HG03135 (cell line): ENCODE results near the gene ULK4.
A peak's percentile ranks its signal among the peaks of the same experiment; 100 is the strongest.
"Not testable (repeated sequence)": the region's sequence is repeated elsewhere in the genome, so short reads cannot be mapped to it uniquely, and the experiment has no call there.

Experiments
- ATAC-seq: cut with Tn5 transposase; IDR thresholded peaks from one replicate; pipeline ENCODE4 v1.9.1; 2021; ENCODE audit warnings: mild to moderate bottlenecking, moderate library complexity; ENCODE audit not compliant: unreplicated experiment

ULK4 gene

DNA sequence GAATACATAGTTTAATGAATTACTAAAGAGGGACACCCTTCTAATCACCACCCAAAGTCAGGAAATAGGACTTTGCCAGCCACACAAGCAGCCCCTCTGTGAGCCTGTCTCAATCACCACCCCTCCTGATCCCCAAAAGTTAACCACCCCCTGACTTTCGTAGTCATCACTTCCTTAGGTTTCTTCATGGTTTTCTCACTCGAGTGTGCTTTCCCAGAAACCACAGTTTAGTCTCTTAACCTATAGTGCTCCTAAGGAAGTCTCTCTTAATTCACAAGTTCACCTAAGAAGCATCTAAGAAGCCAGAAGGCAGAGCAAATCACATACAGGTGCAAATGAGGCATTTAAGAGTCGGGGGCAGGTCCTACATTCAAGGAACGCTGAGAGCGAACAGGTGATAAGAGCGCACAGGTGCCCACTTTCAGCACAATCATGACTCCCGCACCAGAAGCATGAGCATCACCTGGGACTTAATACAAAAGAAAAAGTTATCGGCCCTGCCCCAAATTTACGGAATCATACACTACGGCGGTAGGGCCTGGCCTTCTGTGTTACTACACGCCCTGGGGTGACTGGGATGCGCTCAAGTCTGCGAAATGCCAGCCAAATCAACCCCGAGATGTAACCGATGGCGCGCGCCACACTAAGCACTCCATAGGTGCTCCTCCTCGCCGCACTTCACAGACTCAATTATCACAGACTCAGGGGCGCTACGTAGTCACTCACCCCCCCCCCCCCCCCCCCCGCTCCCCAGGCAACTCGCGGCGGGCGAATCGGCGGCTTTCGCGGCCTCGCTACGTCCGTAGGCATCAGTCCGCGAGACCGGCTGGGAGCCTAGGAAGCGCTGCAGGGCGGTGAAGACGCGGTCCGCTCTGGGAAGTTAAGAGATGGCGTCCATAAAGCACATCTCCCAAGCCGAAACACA lies 815 bp downstream of the ULK4 start:
- peak; percentile 17 for ATAC-seq

- ATAC-seq, result no peak
These were observed 5.3 kb downstream of the ULK4 start for GRCh38 chr3:41956574-41956973.

GRCh38 chr3:41955192-41955591 lies 6.7 kb downstream of the ULK4 start:
- ATAC-seq, result no peak

- no peak for ATAC-seq
These were observed 18.5 kb downstream of the ULK4 start for GRCh38 chr3:41943311-41943843.

DNA sequence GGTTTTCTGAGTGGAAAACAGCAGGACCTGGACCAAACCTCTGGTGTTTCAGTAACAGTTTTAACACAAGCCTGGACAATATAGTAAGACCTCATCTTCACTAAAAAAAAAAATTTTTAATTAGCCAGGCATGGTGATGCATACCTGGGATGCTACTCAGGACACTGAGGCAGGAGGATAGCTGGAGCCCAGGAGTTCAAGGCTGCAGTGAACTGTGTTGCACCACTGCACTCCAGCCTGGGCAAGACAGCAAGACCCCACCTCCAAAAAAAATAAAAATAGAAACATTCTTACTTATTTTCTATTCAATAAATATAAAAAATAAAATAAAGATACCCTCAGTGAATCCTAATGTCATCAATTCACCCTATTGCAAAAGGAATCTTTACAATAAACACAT lies 21.5 kb downstream of the ULK4 start:
- no peak for ATAC-seq

DNA sequence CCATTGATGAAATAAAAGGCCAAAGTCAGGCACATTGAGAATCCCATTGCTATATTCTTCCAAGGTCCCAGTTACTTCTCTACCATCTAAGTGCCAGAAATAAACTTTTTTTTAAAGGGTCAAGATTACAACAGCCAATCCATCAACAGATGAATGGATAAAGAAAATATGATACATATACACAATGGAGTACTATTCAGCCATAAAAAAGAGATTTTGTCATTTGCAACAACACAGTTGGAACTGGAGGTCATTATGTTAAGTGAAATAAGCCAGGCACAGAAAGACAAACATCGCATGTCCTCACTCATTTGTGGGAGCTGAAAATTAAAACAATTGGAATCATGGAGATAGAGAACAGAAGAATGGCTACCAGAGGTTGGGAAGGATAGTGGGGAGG lies 25.5 kb downstream of the ULK4 start:
- ATAC-seq, result no peak

DNA sequence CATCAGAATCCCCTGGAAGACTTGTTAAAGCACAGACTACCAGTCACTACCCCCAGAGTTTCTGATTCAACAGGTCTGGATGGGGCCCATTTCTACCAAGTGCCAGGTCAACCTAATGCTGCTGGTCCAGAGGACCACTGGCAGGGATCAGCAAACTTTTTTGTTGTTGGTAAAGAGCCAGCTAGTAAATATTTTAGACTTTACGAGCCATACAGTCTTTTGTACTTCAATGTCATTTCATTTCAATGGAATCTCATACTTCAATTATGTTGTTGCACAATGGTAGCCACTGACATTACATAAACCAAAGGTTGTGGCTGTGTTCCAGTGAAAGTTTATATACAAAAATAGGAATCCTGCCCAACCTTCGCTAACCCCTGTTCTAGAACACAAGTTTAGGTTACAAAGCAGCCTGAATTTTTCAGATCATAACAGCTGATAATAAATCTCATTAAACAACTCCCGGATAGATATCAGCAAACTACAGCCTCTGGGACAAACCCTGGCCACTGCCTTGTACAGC lies 28.7 kb downstream of the ULK4 start:
- no peak for ATAC-seq

DNA sequence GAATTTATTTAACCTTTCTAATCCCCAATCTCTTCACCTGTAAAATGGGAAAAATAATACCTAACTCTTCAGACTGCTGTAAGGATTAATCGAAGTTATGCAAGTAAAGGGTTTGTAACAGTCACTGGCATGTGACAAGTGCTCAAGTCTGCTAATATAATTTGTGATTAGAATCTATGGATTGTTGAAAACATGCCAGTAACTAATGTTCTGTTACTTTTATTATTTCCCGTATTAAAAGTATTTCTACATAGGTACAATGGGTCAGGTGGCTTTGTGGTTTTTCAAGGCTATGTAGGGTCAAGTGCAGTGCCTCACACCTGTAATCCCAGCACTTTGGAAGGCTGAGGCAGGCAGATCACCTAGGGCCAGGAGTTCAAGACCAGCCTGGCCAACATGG lies 29.4 kb downstream of the ULK4 start:
- ATAC-seq, result no peak

- no peak for ATAC-seq
These were observed 41.4 kb downstream of the ULK4 start for GRCh38 chr3:41920406-41920965.

- ATAC-seq, result no peak
These were observed 46.5 kb downstream of the ULK4 start for GRCh38 chr3:41915353-41915752.

DNA sequence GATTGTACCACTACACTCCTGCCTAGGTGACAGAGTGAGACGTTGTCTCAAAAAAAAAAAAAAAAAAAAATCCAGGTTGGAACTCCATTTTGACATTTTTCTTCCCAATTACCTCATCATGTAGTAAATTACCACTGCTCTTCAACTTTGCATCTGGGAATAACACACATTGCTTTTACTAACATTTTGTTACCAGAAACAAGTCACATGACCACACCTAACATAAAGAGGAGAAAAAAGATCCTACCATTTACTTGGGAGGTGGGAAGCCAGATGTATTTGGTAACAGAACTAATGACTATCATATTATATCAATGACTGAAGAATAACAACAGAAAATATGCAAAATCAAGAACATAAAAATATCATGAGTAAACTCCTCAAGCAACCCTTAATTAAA lies 49.6 kb downstream of the ULK4 start:
- no peak for ATAC-seq

- no peak for ATAC-seq
These were observed 54.4 kb downstream of the ULK4 start for GRCh38 chr3:41907330-41908073.

GRCh38 chr3:41900265-41900664 lies 61.6 kb downstream of the ULK4 start:
- no peak for ATAC-seq

GRCh38 chr3:41898631-41899030 lies 63.3 kb downstream of the ULK4 start:
- no peak for ATAC-seq

DNA sequence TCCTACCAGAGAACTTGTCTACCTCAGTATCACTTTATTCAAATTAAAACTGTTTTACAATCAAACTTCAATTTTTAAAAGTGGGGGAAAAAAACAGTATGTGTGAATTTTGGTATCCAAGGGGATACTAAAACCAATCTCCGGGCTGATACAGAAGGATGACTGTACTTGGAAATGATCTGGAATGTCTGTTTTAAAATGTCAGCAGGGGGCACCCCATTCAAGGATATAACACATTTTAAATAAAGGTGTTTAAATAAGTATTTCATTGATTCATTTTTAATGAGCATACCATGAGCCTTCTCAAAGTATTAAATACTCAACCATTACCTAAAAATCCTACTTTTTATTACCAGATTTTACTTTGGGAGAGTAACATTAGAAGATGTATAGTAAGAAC lies 67.9 kb downstream of the ULK4 start:
- no peak for ATAC-seq

DNA sequence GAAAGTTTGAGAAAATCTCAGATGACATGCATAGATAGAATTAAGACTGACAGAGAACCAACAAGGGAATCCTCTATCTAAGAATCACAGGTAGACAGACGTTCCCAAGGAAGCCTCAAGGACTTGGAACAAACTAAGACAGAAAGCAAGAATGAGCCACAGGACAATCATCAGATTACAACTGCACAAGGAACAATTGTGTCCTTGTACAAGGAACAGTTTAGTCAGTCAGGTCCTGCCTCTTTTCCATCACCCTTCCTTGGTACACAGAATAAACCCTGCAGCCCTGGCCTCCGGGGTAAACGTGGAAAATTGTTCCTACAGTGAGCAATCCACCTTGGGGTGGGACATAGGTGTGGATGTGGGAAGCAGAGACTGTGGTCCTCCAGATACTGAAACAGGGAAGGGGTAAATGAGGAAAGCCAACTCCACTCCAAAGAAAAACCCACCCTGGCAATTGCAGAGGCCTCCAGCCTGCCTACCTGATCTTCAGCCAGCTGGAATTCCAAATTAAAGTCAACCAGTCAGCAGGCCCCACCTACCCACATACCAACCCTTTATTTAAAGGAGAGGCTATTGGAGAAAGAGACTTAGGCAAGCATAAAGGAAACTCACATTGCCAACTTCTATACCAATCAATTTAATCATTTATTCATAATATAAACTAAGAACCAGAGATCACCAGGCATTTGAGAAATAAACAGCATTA lies 73.4 kb downstream of the ULK4 start:
- ATAC-seq, result no peak

DNA sequence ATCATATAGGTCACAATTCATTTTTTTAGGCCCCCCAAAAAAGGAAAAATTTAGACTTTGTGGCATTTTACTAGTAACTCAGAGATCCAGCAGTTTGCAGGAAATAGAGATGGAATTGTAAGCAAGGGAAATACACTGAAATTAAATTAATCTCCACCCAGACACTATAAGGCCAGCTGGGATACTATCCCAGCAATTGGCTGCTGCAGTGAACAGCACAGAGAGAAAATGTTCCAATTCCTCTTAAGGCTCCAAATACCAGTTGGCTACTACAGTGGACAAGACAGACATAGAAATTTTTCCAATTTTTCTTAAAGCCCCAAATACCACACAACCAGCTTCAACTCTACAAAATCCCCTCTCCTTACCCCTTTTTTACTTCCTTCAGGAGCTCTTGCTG lies 78.9 kb downstream of the ULK4 start:
- ATAC-seq, result no peak

- ATAC-seq, result no peak
These were observed 80.6 kb downstream of the ULK4 start for GRCh38 chr3:41881233-41881821.

DNA sequence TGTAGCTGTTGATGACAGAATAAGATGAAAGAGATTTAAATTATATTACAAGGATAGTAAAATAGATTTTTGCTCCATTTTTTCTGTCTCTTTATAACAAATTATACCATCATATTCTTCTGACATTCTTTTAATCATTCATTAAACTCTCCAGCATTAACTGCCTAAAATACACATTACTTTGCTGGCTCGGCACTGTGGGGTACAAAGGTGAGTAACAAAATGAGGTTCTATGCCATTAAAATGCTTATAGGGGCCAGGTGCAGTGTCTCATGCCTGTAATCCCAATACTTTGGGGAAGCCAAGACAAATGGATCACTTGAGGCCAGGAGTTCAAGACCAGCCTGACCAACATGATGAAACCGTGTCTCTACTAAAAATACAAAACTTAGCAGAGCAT lies 81.5 kb downstream of the ULK4 start:
- no peak for ATAC-seq

- ATAC-seq, result not testable (repeated sequence)
These were observed 84.2 kb downstream of the ULK4 start for GRCh38 chr3:41877741-41878140.
